ENCODE results near the gene SHMT1. TPM values are rescaled to one million over a fixed set of nuclear protein-coding genes. Genes with fewer than 3 reads are reported as not detected.

The SHMT1 gene
- total RNA-seq, 1 donor from 2014 or later: 18.4 TPM

- H3K27me3 Mint-ChIP-seq: no peaks in the 10 kb centered on the region
- ChIA-PET POLR2A (no interaction called here), CTCF (no interaction called here)
- intact Hi-C loops (cut with micrococcal nuclease): no loop called here
- no peaks in the 10 kb centered on the region for H3K9me3 Mint-ChIP-seq
- H3K4me1 Mint-ChIP-seq: peaks cover 7% of the 10 kb centered on the region
- H3K4me3 Mint-ChIP-seq: no peak overlapping the region
- DNase-seq (no peak), ATAC-seq (ENCODE audit: low read depth) (no peak)
- TF ChIP-seq, protein P1, sequence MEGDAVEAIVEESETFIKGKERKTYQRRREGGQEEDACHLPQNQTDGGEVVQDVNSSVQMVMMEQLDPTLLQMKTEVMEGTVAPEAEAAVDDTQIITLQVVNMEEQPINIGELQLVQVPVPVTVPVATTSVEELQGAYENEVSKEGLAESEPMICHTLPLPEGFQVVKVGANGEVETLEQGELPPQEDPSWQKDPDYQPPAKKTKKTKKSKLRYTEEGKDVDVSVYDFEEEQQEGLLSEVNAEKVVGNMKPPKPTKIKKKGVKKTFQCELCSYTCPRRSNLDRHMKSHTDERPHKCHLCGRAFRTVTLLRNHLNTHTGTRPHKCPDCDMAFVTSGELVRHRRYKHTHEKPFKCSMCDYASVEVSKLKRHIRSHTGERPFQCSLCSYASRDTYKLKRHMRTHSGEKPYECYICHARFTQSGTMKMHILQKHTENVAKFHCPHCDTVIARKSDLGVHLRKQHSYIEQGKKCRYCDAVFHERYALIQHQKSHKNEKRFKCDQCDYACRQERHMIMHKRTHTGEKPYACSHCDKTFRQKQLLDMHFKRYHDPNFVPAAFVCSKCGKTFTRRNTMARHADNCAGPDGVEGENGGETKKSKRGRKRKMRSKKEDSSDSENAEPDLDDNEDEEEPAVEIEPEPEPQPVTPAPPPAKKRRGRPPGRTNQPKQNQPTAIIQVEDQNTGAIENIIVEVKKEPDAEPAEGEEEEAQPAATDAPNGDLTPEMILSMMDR (IDR thresholded peaks at IDR 0.05): no peak
- H3K27ac Mint-ChIP-seq: no peak overlapping the region
- peaks cover 64% of the 10 kb centered on the region for H3K36me3 Mint-ChIP-seq (ENCODE audit: low read depth)
Observed at GRCh38 chr17:18291718-18292540, 71.4 kb downstream of the SHMT1 start.

DNA sequence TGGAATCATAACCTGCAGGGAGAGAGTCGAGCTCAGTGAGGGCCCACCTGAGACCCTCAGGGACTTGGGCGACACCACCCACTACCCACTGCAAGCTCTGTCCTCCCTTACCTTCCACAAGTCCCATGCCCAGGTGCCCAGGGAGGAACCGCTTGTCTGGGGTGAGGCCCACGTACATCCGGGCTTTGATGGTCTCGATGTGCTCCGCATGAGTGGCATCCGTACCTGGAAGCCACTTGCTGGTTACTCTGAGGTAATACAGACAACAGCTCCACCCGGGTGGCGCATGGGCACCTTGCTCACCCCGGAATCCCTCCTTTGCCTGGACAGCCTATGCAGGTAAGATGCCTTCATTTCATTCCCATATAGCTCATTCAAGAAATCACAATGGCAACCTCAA, 78.1 kb downstream of the SHMT1 start:
- DNase-seq (no peak), ATAC-seq (ENCODE audit: low read depth) (no peak)
- Mint-ChIP-seq H3K4me1 (no peaks in the 10 kb centered on the region), H3K36me3 (ENCODE audit: low read depth) (peaks cover 82% of the 10 kb centered on the region), H3K9me3 (no peaks in the 10 kb centered on the region), H3K4me3 (no peak overlapping the region), H3K27ac (no peak overlapping the region), H3K27me3 (no peaks in the 10 kb centered on the region)
- ChIA-PET CTCF (no interaction called here), POLR2A (no interaction called here)
- intact Hi-C loops (cut with micrococcal nuclease): no loop called here
- TF ChIP-seq, protein P1 (IDR thresholded peaks at IDR 0.05): no peak

DNA sequence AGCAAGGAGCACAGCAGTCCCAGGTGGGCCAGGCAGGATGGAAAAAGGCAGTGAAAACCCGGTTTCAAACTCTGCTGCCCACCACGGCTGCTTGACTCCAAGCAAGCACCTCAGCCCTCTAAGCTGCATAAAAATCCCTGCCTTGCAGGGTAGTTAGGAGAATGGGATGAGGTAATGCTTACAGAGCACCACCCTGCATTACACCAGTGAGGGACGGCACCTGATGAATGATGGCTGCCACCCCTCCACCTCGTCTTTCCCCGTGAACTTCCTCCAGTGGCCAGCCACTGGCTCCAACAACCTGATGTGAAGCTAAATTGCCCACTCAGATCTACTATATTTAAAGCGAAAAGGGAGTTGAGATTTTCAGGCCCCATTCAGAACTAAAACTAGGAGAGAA, 81.6 kb downstream of the SHMT1 start:
- Mint-ChIP-seq H3K36me3 (ENCODE audit: low read depth) (peaks cover 80% of the 10 kb centered on the region), H3K9me3 (no peaks in the 10 kb centered on the region)

GRCh38 chr17:18280766-18281371, 82.5 kb downstream of the SHMT1 start:
- DNase-seq: no peak
- TF ChIP-seq, protein P1 (IDR thresholded peaks at IDR 0.05): no peak
- no peaks in the 10 kb centered on the region for H3K27me3 Mint-ChIP-seq
- intact Hi-C loops (cut with micrococcal nuclease): no loop called here
- H3K36me3 Mint-ChIP-seq (ENCODE audit: low read depth): peaks cover 84% of the 10 kb centered on the region
- no peak for ATAC-seq (ENCODE audit: low read depth)
- H3K4me1 Mint-ChIP-seq: no peaks in the 10 kb centered on the region
- no peaks in the 10 kb centered on the region for H3K9me3 Mint-ChIP-seq
- CTCF ChIA-PET: no interaction called here
- no peak overlapping the region for H3K4me3 Mint-ChIP-seq
- no peak overlapping the region for H3K27ac Mint-ChIP-seq
- POLR2A ChIA-PET: no interaction called here

More for the DNA sequence above, 81.6 kb downstream of the SHMT1 start:
- TF ChIP-seq, protein P1 (IDR thresholded peaks at IDR 0.05): no peak
- ATAC-seq (ENCODE audit: low read depth) (no peak), DNase-seq (no peak)
- Mint-ChIP-seq H3K4me3 (no peak overlapping the region), H3K4me1 (no peaks in the 10 kb centered on the region), H3K27me3 (no peaks in the 10 kb centered on the region), H3K27ac (no peak overlapping the region)
- intact Hi-C loops (cut with micrococcal nuclease): no loop called here
- ChIA-PET POLR2A (no interaction called here), CTCF (no interaction called here)

GRCh38 chr17:18280249-18280648, 83.1 kb downstream of the SHMT1 start:
- H3K27me3 Mint-ChIP-seq: no peaks in the 10 kb centered on the region
- no peaks in the 10 kb centered on the region for H3K9me3 Mint-ChIP-seq
- intact Hi-C loops (cut with micrococcal nuclease): no loop called here
- DNase-seq (no peak), ATAC-seq (ENCODE audit: low read depth) (no peak)
- H3K27ac Mint-ChIP-seq: no peak overlapping the region
- H3K4me3 Mint-ChIP-seq: no peak overlapping the region
- no peaks in the 10 kb centered on the region for H3K4me1 Mint-ChIP-seq
- CTCF ChIA-PET: no interaction called here
- H3K36me3 Mint-ChIP-seq (ENCODE audit: low read depth): peaks cover 80% of the 10 kb centered on the region
- POLR2A ChIA-PET: no interaction called here
- TF ChIP-seq, protein P1 (IDR thresholded peaks at IDR 0.05): no peak

Measured in activated B cell treated with CpG ODN at 0.5 μM for 24 hours (primary cell).